ENCODE measurements around the gene DLGAP4.

DLGAP4 gene

GRCh38 chr20:36398515-36398914 lies 92.4 kb downstream of the DLGAP4 start:
- Histone ChIP-seq H3K27me3 (ENCODE audit: control insufficient read depth in 1 of 2, insufficient read depth in 2 of 2, low read length in 2 of 2) (peaks cover 0 to 6% of the 10 kb centered on the region in 2 donors), H3K4me1 (ENCODE audit: insufficient read depth, low read length) (no peaks in the 10 kb centered on the region), H3K9ac (ENCODE audit: low read length) (no peak overlapping the region), H3K36me3 (ENCODE audit: insufficient read depth, low read length) (no peaks in the 10 kb centered on the region), H3K4me3 (ENCODE audit: low read depth in 1 of 2, low read length in 2 of 2) (no peak overlapping the region), H3K27ac (ENCODE audit: low read depth, low read length) (no peak overlapping the region), H3K9me3 (ENCODE audit: low read length) (no peaks in the 10 kb centered on the region)

- Histone ChIP-seq H3K9ac (ENCODE audit: low read length) (no peak overlapping the region), H3K27me3 (ENCODE audit: control insufficient read depth in 1 of 2, insufficient read depth in 2 of 2, low read length in 2 of 2) (peaks cover 0 to 6% of the 10 kb centered on the region in 2 donors), H3K4me1 (ENCODE audit: insufficient read depth, low read length) (no peaks in the 10 kb centered on the region), H3K27ac (ENCODE audit: low read depth, low read length) (no peak overlapping the region), H3K4me3 (ENCODE audit: low read depth in 1 of 2, low read length in 2 of 2) (no peak overlapping the region), H3K36me3 (ENCODE audit: insufficient read depth, low read length) (no peaks in the 10 kb centered on the region), H3K9me3 (ENCODE audit: low read length) (peaks cover 5% of the 10 kb centered on the region)
Observed at GRCh38 chr20:36399147-36399968, 93.2 kb downstream of the DLGAP4 start.

GRCh38 chr20:36399969-36400545 lies 93.9 kb downstream of the DLGAP4 start:
- Histone ChIP-seq H3K36me3 (ENCODE audit: insufficient read depth, low read length) (no peaks in the 10 kb centered on the region), H3K4me3 (ENCODE audit: low read depth in 1 of 2, low read length in 2 of 2) (no peak overlapping the region), H3K9ac (ENCODE audit: low read length) (no peak overlapping the region), H3K4me1 (ENCODE audit: insufficient read depth, low read length) (no peaks in the 10 kb centered on the region), H3K27ac (ENCODE audit: low read depth, low read length) (no peak overlapping the region), H3K27me3 (ENCODE audit: control insufficient read depth in 1 of 2, insufficient read depth in 2 of 2, low read length in 2 of 2) (peaks cover 0 to 6% of the 10 kb centered on the region in 2 donors), H3K9me3 (ENCODE audit: low read length) (peaks cover 5% of the 10 kb centered on the region)

- H3K9ac ChIP-seq (ENCODE audit: low read length): no peak overlapping the region
- no peak overlapping the region for H3K27ac ChIP-seq (ENCODE audit: low read depth, low read length)
- H3K4me3 ChIP-seq (ENCODE audit: low read depth in 1 of 2, low read length in 2 of 2): no peak overlapping the region
- no peaks in the 10 kb centered on the region for H3K4me1 ChIP-seq (ENCODE audit: insufficient read depth, low read length)
- H3K27me3 ChIP-seq (ENCODE audit: control insufficient read depth in 1 of 2, insufficient read depth in 2 of 2, low read length in 2 of 2): peaks cover 0 to 6% of the 10 kb centered on the region in 2 donors
- H3K9me3 ChIP-seq (ENCODE audit: low read length): peaks cover 5% of the 10 kb centered on the region
- no peaks in the 10 kb centered on the region for H3K36me3 ChIP-seq (ENCODE audit: insufficient read depth, low read length)
Observed at GRCh38 chr20:36400909-36401735, 95.0 kb downstream of the DLGAP4 start.

- Histone ChIP-seq H3K27ac (ENCODE audit: low read depth, low read length) (no peak overlapping the region), H3K27me3 (ENCODE audit: control insufficient read depth in 1 of 2, insufficient read depth in 2 of 2, low read length in 2 of 2) (peaks cover 0 to 6% of the 10 kb centered on the region in 2 donors), H3K4me3 (ENCODE audit: low read depth in 1 of 2, low read length in 2 of 2) (no peak overlapping the region), H3K9me3 (ENCODE audit: low read length) (peaks cover 5% of the 10 kb centered on the region), H3K9ac (ENCODE audit: low read length) (no peak overlapping the region), H3K36me3 (ENCODE audit: insufficient read depth, low read length) (no peaks in the 10 kb centered on the region), H3K4me1 (ENCODE audit: insufficient read depth, low read length) (no peaks in the 10 kb centered on the region)
Observed at GRCh38 chr20:36402708-36403107, 96.6 kb downstream of the DLGAP4 start.

- H3K27me3 ChIP-seq (ENCODE audit: control insufficient read depth in 1 of 2, insufficient read depth in 2 of 2, low read length in 2 of 2): peaks cover 0 to 6% of the 10 kb centered on the region in 2 donors
- no peak overlapping the region for H3K4me3 ChIP-seq (ENCODE audit: low read depth in 1 of 2, low read length in 2 of 2)
- peaks cover 5% of the 10 kb centered on the region for H3K9me3 ChIP-seq (ENCODE audit: low read length)
- H3K9ac ChIP-seq (ENCODE audit: low read length): no peak overlapping the region
- H3K4me1 ChIP-seq (ENCODE audit: insufficient read depth, low read length): no peaks in the 10 kb centered on the region
- no peak overlapping the region for H3K27ac ChIP-seq (ENCODE audit: low read depth, low read length)
- H3K36me3 ChIP-seq (ENCODE audit: insufficient read depth, low read length): no peaks in the 10 kb centered on the region
Observed at GRCh38 chr20:36404435-36404978, 98.4 kb downstream of the DLGAP4 start.

- no peaks in the 10 kb centered on the region for H3K4me1 ChIP-seq (ENCODE audit: insufficient read depth, low read length)
- H3K27me3 ChIP-seq (ENCODE audit: control insufficient read depth in 1 of 2, insufficient read depth in 2 of 2, low read length in 2 of 2): peaks cover 0 to 6% of the 10 kb centered on the region in 2 donors
- H3K36me3 ChIP-seq (ENCODE audit: insufficient read depth, low read length): no peaks in the 10 kb centered on the region
- H3K9ac ChIP-seq (ENCODE audit: low read length): no peak overlapping the region
- H3K9me3 ChIP-seq (ENCODE audit: low read length): peaks cover 5% of the 10 kb centered on the region
- no peak overlapping the region for H3K4me3 ChIP-seq (ENCODE audit: low read depth in 1 of 2, low read length in 2 of 2)
- no peak overlapping the region for H3K27ac ChIP-seq (ENCODE audit: low read depth, low read length)
Observed at GRCh38 chr20:36405255-36405654, 99.1 kb downstream of the DLGAP4 start.

GRCh38 chr20:36407199-36407733 lies 101.1 kb downstream of the DLGAP4 start:
- Histone ChIP-seq H3K4me3 (ENCODE audit: low read depth in 1 of 2, low read length in 2 of 2) (no peak overlapping the region), H3K4me1 (ENCODE audit: insufficient read depth, low read length) (no peaks in the 10 kb centered on the region), H3K27me3 (ENCODE audit: control insufficient read depth in 1 of 2, insufficient read depth in 2 of 2, low read length in 2 of 2) (peaks cover 0 to 3% of the 10 kb centered on the region in 2 donors), H3K27ac (ENCODE audit: low read depth, low read length) (no peak overlapping the region), H3K9ac (ENCODE audit: low read length) (no peak overlapping the region), H3K9me3 (ENCODE audit: low read length) (peaks cover 5% of the 10 kb centered on the region), H3K36me3 (ENCODE audit: insufficient read depth, low read length) (no peaks in the 10 kb centered on the region)

- Histone ChIP-seq H3K9ac (ENCODE audit: low read length) (no peak overlapping the region), H3K9me3 (ENCODE audit: low read length) (peaks cover 5% of the 10 kb centered on the region), H3K36me3 (ENCODE audit: insufficient read depth, low read length) (no peaks in the 10 kb centered on the region), H3K4me1 (ENCODE audit: insufficient read depth, low read length) (no peaks in the 10 kb centered on the region), H3K4me3 (ENCODE audit: low read depth in 1 of 2, low read length in 2 of 2) (no peak overlapping the region), H3K27me3 (ENCODE audit: control insufficient read depth in 1 of 2, insufficient read depth in 2 of 2, low read length in 2 of 2) (no peaks in the 10 kb centered on the region), H3K27ac (ENCODE audit: low read depth, low read length) (no peak overlapping the region)
Observed at GRCh38 chr20:36408219-36408618, 102.1 kb downstream of the DLGAP4 start.

- H3K9ac ChIP-seq (ENCODE audit: low read length): no peak overlapping the region
- no peaks in the 10 kb centered on the region for H3K27me3 ChIP-seq (ENCODE audit: control insufficient read depth in 1 of 2, insufficient read depth in 2 of 2, low read length in 2 of 2)
- H3K36me3 ChIP-seq (ENCODE audit: insufficient read depth, low read length): no peaks in the 10 kb centered on the region
- H3K27ac ChIP-seq (ENCODE audit: low read depth, low read length): no peak overlapping the region
- H3K4me3 ChIP-seq (ENCODE audit: low read depth in 1 of 2, low read length in 2 of 2): no peak overlapping the region
- H3K4me1 ChIP-seq (ENCODE audit: insufficient read depth, low read length): no peaks in the 10 kb centered on the region
- no peaks in the 10 kb centered on the region for H3K9me3 ChIP-seq (ENCODE audit: low read length)
Observed at GRCh38 chr20:36411861-36412454, 105.8 kb downstream of the DLGAP4 start.
